GM06990 (cell line): ENCODE results near the gene LSM14A.
"Not testable (repeated sequence)": the region's sequence is repeated elsewhere in the genome, so short reads cannot be mapped to it uniquely, and the experiment has no call there.

Source experiments
- DNase-seq: peaks from one replicate; pipeline ENCODE4 v3.0.0-alpha.2; 2011; ENCODE audit not compliant: insufficient read length; ENCODE audit errors: extremely low read depth
- H3K27me3 ChIP-seq: replicated peaks from 2 replicates; pipeline ENCODE4 v1.6.0; 2011; ENCODE audit warnings: low read length; ENCODE audit not compliant: control insufficient read depth, insufficient read depth
- H3K36me3 ChIP-seq: 2 replicates; pipeline ENCODE4 v1.5.1; 2011; ENCODE audit warnings: low read length; ENCODE audit not compliant: control insufficient read depth, insufficient read depth
- H3K4me3 ChIP-seq: replicated peaks from 2 replicates; pipeline ENCODE4 v1.5.1; 2011; ENCODE audit warnings: low read depth, mild to moderate bottlenecking, control low read depth, low read length
- CTCF ChIP-seq: IDR thresholded peaks from 2 replicates; pipeline ENCODE4 v1.5.1; 2011; ENCODE audit warnings: low read length, control low read depth, mild to moderate bottlenecking, inconsistent platforms; ENCODE audit not compliant: insufficient read depth, poor library complexity, severe bottlenecking

LSM14A gene

GRCh38 chr19:34151439-34151838 is 20.9 kb upstream of the LSM14A start:
- H3K36me3 ChIP-seq, result no peaks in the 10 kb centered on the region
- no peaks in the 10 kb centered on the region for H3K27me3 ChIP-seq
- DNase-seq, result no peak
- H3K4me3 ChIP-seq, result no peak overlapping the region
- no peak for TF ChIP-seq CTCF

- Histone ChIP-seq H3K4me3 (no peak overlapping the region), H3K36me3 (no peaks in the 10 kb centered on the region), H3K27me3 (no peaks in the 10 kb centered on the region)
- DNase-seq, result no peak
- TF ChIP-seq CTCF, result no peak
These were observed 17.9 kb upstream of the LSM14A start for GRCh38 chr19:34154401-34154800.

- H3K4me3 ChIP-seq, result no peak overlapping the region
- no peak for DNase-seq
- no peaks in the 10 kb centered on the region for H3K36me3 ChIP-seq
- TF ChIP-seq CTCF, result no peak
- H3K27me3 ChIP-seq, result no peaks in the 10 kb centered on the region
These were observed 16.6 kb upstream of the LSM14A start for GRCh38 chr19:34155686-34156085.

GRCh38 chr19:34158966-34159365 is 13.3 kb upstream of the LSM14A start:
- not testable (repeated sequence) for DNase-seq, H3K4me3 ChIP-seq, H3K27me3 ChIP-seq, H3K36me3 ChIP-seq

- DNase-seq, H3K27me3 ChIP-seq, H3K36me3 ChIP-seq, H3K4me3 ChIP-seq: not testable (repeated sequence)
These were observed 12.8 kb upstream of the LSM14A start for GRCh38 chr19:34159541-34159940.

GRCh38 chr19:34161902-34162301 is 10.4 kb upstream of the LSM14A start:
- not testable (repeated sequence) for DNase-seq

GRCh38 chr19:34165295-34165738 is 7.0 kb upstream of the LSM14A start:
- TF ChIP-seq CTCF, result no peak

More at GRCh38 chr19:34161902-34162301, 10.4 kb upstream of the LSM14A start:
- H3K27me3 ChIP-seq, H3K4me3 ChIP-seq, H3K36me3 ChIP-seq: not testable (repeated sequence)

GRCh38 chr19:34169475-34170199 is 2.7 kb upstream of the LSM14A start:
- H3K27me3 ChIP-seq, H3K4me3 ChIP-seq, H3K36me3 ChIP-seq, DNase-seq: not testable (repeated sequence)

More at GRCh38 chr19:34165295-34165738, 7.0 kb upstream of the LSM14A start:
- DNase-seq, result no peak
- no peaks in the 10 kb centered on the region for H3K27me3 ChIP-seq
- no peak overlapping the region for H3K4me3 ChIP-seq
- no peaks in the 10 kb centered on the region for H3K36me3 ChIP-seq
